GM19238 (cell line): Measurements from ENCODE around the gene RNF31.
"Not testable (repeated sequence)": the region's sequence is repeated elsewhere in the genome, so short reads cannot be mapped to it uniquely, and the experiment has no call there.

Source experiments
- DNase-seq: peaks from one replicate; pipeline ENCODE4 v3.0.0; 2011; ENCODE audit warnings: low spot score; ENCODE audit not compliant: insufficient read length

RNF31 gene

GRCh38 chr14:24146978-24147760 is at the start of gene RNF31:
RNF31 (plus strand) TSS chr14:24147498; CDS start chr14:24147699, 201 bp downstream.
- peak; percentile 98 for DNase-seq

DNA sequence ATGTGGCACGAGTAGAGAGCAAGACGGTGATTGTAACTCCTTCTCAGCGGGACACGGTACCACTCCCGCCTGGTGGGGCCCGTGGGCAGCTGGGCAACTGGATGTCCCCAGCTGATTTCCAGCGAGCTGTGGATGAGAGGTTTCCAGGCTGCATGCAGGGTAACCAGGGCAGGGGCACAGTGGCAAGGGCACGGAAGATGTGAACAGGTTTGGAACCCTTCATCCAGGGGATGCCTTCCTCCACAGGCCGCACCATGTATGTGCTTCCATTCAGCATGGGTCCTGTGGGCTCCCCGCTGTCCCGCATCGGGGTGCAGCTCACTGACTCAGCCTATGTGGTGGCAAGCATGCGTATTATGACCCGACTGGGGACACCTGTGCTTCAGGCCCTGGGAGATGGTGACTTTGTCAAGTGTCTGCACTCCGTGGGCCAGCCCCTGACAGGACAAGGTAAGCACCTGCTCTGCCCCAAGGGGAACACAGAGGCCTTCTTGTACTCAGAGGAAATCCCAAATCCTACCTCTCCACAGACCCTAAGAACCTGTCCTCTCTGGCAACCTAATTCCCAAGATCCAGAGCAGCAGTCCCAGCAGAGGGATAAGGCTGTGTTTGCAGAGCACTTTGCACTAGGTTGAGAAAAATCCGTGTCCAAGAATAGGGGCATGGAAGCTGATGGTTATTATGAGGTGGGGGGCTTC is 48.9 kb upstream of the RNF31 start:
- DNase-seq, result no peak

- DNase-seq, result no peak
Observed at GRCh38 chr14:24098927-24099813, 48.1 kb upstream of the RNF31 start.

GRCh38 chr14:24100197-24100981 is 46.9 kb upstream of the RNF31 start:
- no peak for DNase-seq

- no peak for DNase-seq
Observed at GRCh38 chr14:24100982-24101494, 46.3 kb upstream of the RNF31 start.

GRCh38 chr14:24102357-24103048 is 44.8 kb upstream of the RNF31 start:
- no peak for DNase-seq

DNA sequence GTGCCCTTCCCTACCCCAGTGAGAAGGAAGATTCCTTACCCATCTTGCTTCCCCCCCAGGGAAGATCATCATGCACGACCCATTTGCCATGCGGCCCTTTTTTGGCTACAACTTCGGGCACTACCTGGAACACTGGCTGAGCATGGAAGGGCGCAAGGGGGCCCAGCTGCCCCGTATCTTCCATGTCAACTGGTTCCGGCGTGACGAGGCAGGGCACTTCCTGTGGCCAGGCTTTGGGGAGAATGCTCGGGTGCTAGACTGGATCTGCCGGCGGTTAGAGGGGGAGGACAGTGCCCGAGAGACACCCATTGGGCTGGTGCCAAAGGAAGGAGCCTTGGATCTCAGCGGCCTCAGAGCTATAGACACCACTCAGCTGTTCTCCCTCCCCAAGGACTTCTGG is 43.8 kb upstream of the RNF31 start:
- no peak for DNase-seq

GRCh38 chr14:24105609-24106239 is 41.6 kb upstream of the RNF31 start:
- not testable (repeated sequence) for DNase-seq

- no peak for DNase-seq
Observed at GRCh38 chr14:24106672-24107271, 40.5 kb upstream of the RNF31 start.

DNA sequence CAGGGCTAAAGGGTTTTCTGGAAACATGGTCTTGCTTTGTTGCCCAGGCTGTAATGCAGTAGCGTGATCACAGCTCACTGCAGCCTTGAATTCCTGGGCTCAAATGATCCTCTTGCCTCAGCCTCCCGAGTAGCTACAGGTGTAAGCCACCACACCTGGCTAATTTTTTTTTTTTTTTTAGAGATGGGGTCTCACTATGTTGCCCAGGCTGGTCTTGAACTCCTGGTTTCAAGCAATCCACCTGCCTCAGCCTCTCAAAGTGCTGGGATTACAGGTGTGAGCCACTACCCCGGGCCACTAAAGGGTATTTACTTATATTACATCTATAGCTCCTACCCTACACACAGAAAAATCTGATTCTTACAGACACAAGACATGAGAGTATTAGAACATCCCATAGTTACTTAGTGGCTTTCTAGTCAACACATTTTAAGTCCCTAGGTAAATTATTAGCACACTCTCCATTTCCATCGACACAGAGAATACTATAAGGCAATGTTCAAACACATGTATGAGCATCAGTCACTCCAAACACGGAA is 38.9 kb upstream of the RNF31 start:
- no peak for DNase-seq

- no peak for DNase-seq
Observed at GRCh38 chr14:24110060-24110459, 37.2 kb upstream of the RNF31 start.

DNA sequence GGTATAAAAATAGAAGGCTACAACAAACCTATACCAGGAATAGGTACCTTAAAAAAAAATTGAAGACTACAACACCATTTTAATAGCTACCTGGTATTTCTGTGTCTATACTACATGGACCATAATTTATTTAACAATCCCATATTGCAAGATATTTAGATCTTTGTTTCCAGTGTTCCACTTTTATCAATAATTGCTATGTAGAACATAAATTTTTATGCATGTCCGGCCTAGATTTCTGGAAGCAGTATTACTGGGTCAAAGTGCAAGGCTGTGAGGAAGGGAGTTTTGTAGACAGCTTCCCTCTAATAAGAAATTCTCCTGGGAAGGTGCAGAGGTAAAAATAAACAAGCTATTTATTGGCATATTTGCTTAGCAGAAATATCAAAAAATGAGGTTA is 36.8 kb upstream of the RNF31 start:
- DNase-seq, result no peak

GRCh38 chr14:24113379-24113800 is 33.9 kb upstream of the RNF31 start:
- DNase-seq, result no peak

- DNase-seq, result peak; percentile 61
Observed at GRCh38 chr14:24113801-24114531, 33.3 kb upstream of the RNF31 start.

DNA sequence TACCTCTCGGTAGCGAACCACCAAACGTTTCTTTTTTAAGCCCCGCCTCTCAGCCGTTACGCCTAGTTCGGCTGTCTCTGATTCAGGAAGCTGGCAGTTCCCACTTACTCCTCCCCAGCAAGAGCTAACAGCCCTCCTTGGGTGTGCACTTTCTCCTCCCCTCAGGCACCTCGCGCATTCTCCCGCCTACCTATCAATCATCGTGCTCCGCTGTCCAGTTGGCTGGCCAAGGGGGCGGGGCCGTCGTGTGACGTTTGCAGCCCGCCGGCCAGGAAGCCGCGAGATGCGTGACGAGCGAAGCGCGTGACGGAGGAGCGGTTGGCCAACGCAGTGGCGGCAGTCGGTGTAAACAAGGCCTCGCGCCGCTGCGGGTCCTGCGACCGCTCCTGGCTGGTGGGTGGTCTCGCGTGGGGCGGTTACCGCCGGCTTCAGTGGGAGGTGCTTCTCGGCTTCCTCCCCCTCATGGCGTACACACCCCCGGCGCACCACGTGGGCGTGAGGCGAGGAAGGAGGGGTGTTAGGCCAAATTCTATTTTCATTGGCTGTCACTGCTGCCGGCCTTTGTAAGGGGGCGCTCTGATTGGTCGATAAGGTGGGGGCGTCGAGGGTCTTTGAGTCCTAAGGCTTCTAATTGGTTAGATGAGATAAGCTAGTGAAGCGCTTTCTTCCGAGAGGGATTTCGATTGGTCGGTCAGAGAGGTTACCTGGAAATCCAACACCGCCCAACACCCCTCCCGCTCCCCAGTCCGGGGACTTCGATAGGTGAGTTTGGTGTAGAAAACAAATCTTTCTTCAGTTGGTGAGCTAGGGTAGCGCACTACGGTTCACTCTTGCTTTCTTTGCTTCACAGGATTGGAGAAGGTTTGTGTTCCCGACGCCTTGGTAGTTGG is 32.5 kb upstream of the RNF31 start, which contains the start of the genes DCAF11 and NRL:
DCAF11 (plus strand) TSS at position 246 of the 890 bp plus-strand sequence. CDS start 818 bp downstream, outside the sequence.
NRL (minus strand) TSS at position 418 of the 890 bp plus-strand sequence. CDS start 32,101 bp downstream, outside the sequence.
- DNase-seq, result peak; percentile 94

GRCh38 chr14:24115422-24116127 is 31.7 kb upstream of the RNF31 start:
- DNase-seq, result no peak
